HepG2 (cell line): ENCODE measurements around the gene SLA2.

Source experiments
- DDIT3 ChIP-seq: sonication (generic); formaldehyde crosslinking; IDR thresholded peaks from 2 replicates; pipeline ENCODE4 v1.4.0; 2020; ENCODE audit warnings: mild to moderate bottlenecking, missing genetic modification reagents
- EZH2 ChIP-seq: conservative IDR thresholded peaks from 2 replicates; pipeline ENCODE4 v1.6.1; 2012; ENCODE audit warnings: mild to moderate bottlenecking, low read depth, low read length, moderate library complexity
- NFIC ChIP-seq: IDR thresholded peaks from 2 replicates; pipeline ENCODE4 v1.6.1; 2012; ENCODE audit warnings: mild to moderate bottlenecking, low read length, inconsistent platforms
- TCF12 ChIP-seq, 2 experiments: fragments of 450-650 bp in 1 of 2; sonication (generic) in 1 of 2; formaldehyde crosslinking in 1 of 2; IDR thresholded peaks; 2 replicates each; pipeline versions ENCODE4 v1.6.1 to v1.8.0; 2017 to 2022; ENCODE audit warnings: antibody characterized with exemption in 1 of 2, mild to moderate bottlenecking in 1 of 2, missing genetic modification reagents in 1 of 2, moderate library complexity in 1 of 2
- THYN1 ChIP-seq: sonication (generic); formaldehyde crosslinking; IDR thresholded peaks from 2 replicates; pipeline ENCODE4 v1.8.1; 2023; ENCODE audit warnings: low read depth, mild to moderate bottlenecking, moderate library complexity, missing genetic modification reagents, borderline replicate concordance
- ZNF274 ChIP-seq: sonication (generic); formaldehyde crosslinking; IDR thresholded peaks from 2 replicates; pipeline ENCODE4 v1.5.1; 2020; ENCODE audit warnings: mild to moderate bottlenecking, missing genetic modification reagents
- ZNF503 ChIP-seq: sonication (generic); formaldehyde crosslinking; IDR thresholded peaks from 2 replicates; pipeline ENCODE4 v1.4.0; 2020; ENCODE audit warnings: missing genetic modification reagents
- ZNF704 ChIP-seq: sonication (generic); formaldehyde crosslinking; IDR thresholded peaks from 2 replicates; pipeline ENCODE4 v1.8.1; 2023; ENCODE audit warnings: mild to moderate bottlenecking, inconsistent platforms, moderate library complexity, missing genetic modification reagents, borderline replicate concordance

GRCh38 chr20:36593347-36593929, 52.6 kb downstream of the SLA2 start:
- TF ChIP-seq TCF12 (IDR thresholded peaks at IDR 0.05): no peak
- no peak for TF ChIP-seq TCF12 (CRISPR knock-in tag; IDR thresholded peaks at IDR 0.05)
- TF ChIP-seq DDIT3: no peak
- no peak for TF ChIP-seq ZNF503 (CRISPR knock-in tag)
- no peak for TF ChIP-seq ZNF704 (CRISPR knock-in tag)
- TF ChIP-seq EZH2: no peak
- no peak for TF ChIP-seq NFIC
- no peak for TF ChIP-seq THYN1 (CRISPR knock-in tag)
- no peak for TF ChIP-seq ZNF274 (CRISPR knock-in tag)
